Panc1 (cell line): Measurements from ENCODE around the gene OGFRL1. TPM values are rescaled to one million over a fixed set of nuclear protein-coding genes. Genes with fewer than 3 reads are reported as not detected.

Source experiments
- ATAC-seq: fragments of 200-7000 bp; cut with Tn5 transposase; 2 replicates; pipeline ENCODE4 v1.9.1; 2020; ENCODE audit warnings: mild to moderate bottlenecking, moderate library complexity
- BruUV-seq: library from RNA; stranded (reverse); fragments of 400-500 nt; replicated peaks from 2 replicates; lab custom pipeline; 2021; lab: Mats Ljungman, UMichigan
- CTCF ChIA-PET: fragments of 300-600 bp; sonication (Branson Sonifier 250); formaldehyde crosslinking; loops from one replicate; lab custom pipeline; 2022; ENCODE audit warnings: antibody characterized with exemption; lab: Charles Lee
- POLR2A ChIA-PET: fragments of 300-600 bp; sonication (Branson Sonifier 250); formaldehyde crosslinking; loops from one replicate; lab custom pipeline; 2022; ENCODE audit warnings: antibody characterized with exemption; lab: Charles Lee
- DNase-seq: peaks from one replicate; pipeline ENCODE4 v3.0.0-alpha.2; 2010; ENCODE audit warnings: low read depth, low spot score
- H3K27ac ChIP-seq: 2 replicates; pipeline ENCODE4 v1.5.1; 2011; ENCODE audit warnings: mild to moderate bottlenecking, low read length, inconsistent platforms
- H3K27me3 ChIP-seq: fragments of 200-500 bp; sonication (Bioruptor generic); 2 replicates; pipeline ENCODE4 v1.6.0; 2014; ENCODE audit warnings: low read length, inconsistent platforms; ENCODE audit not compliant: control insufficient read depth, insufficient read depth
- H3K36me3 ChIP-seq: fragments of 200-500 bp; sonication (Bioruptor generic); 2 replicates; pipeline ENCODE4 v1.5.1; 2014; ENCODE audit warnings: inconsistent platforms, mild to moderate bottlenecking, low read length, moderate library complexity; ENCODE audit not compliant: control insufficient read depth, insufficient read depth
- H3K4me1 ChIP-seq: 2 replicates; pipeline ENCODE4 v1.5.1; 2011; ENCODE audit warnings: inconsistent platforms, mild to moderate bottlenecking, low read length, moderate library complexity; ENCODE audit not compliant: control insufficient read depth, insufficient read depth
- H3K4me3 ChIP-seq, 2 experiments: 2 replicates each; pipeline ENCODE4 v1.5.1; 2011 to 2012; ENCODE audit warnings: low read depth in 2 of 2, low read length in 2 of 2, mild to moderate bottlenecking in 2 of 2, inconsistent platforms in 1 of 2, moderate library complexity in 1 of 2
- H3K9me3 ChIP-seq: fragments of 200-500 bp; sonication (Bioruptor generic); 2 replicates; pipeline ENCODE4 v1.5.1; 2014; ENCODE audit warnings: low read depth, mild to moderate bottlenecking, inconsistent platforms, low read length, moderate library complexity; ENCODE audit not compliant: control insufficient read depth, insufficient read depth
- CTCF ChIP-seq: fragments of 450-650 bp; IDR thresholded peaks from 2 replicates; pipeline ENCODE4 v1.5.1; 2017; ENCODE audit warnings: mild to moderate bottlenecking
- POLR2AphosphoS5 ChIP-seq: IDR thresholded peaks from 2 replicates; pipeline ENCODE4 v1.6.1; 2012; ENCODE audit warnings: mild to moderate bottlenecking, low read depth, low read length, moderate library complexity
- REST ChIP-seq, 2 experiments: IDR thresholded peaks; 2 replicates each; pipeline ENCODE4 v1.6.1; 2011 to 2012; ENCODE audit warnings: low read depth in 2 of 2, control low read depth in 1 of 2, low read length in 1 of 2, mild to moderate bottlenecking in 1 of 2, moderate library complexity in 1 of 2; ENCODE audit not compliant: insufficient read depth in 1 of 2
- SIN3A ChIP-seq: IDR thresholded peaks from 2 replicates; pipeline ENCODE4 v1.6.1; 2012; ENCODE audit warnings: low read depth, mild to moderate bottlenecking, low read length, moderate library complexity, borderline replicate concordance; ENCODE audit not compliant: insufficient read depth
- TCF7L2 ChIP-seq: IDR thresholded peaks from 2 replicates; pipeline ENCODE4 v1.6.1; 2011; ENCODE audit warnings: mild to moderate bottlenecking, low read depth, low read length, inconsistent platforms
- in situ Hi-C: cut with HindIII; loops from 2 replicates; pipeline ENCODE4 v1.10.0; 2016; ENCODE audit warnings: low sequenced_read_pairs, low pct_unique_long_range_greater_than_20kb
- intact Hi-C: fragments of 100-400 bp; cut with micrococcal nuclease; formaldehyde crosslinking; loops from one replicate; pipeline ENCODE4 v1.10.0; 2022; ENCODE audit not compliant: unreplicated experiment
- total RNA-seq: library from RNA; stranded (reverse); gene quantifications from one replicate; pipeline ENCODE4 v1.2.1, GENCODE V29; 2021; ENCODE audit not compliant: unreplicated experiment

The OGFRL1 gene
- total RNA-seq, 1 experiment from 2014 or later = 17.2 TPM

- DNase-seq (no peak), ATAC-seq (peak; percentile 62)
- intact Hi-C loops = no loop called here
- ChIA-PET POLR2A (interaction anchor here (0.6 kb wide), 1 partner anchor 91 kb away, joined by 16 read pairs; no protein-coding TSS in a partner anchor), CTCF (interaction anchor here (0.7 kb wide), 1 partner anchor 179 kb away, joined by 4 read pairs; no protein-coding TSS in a partner anchor)
- in situ Hi-C loops = no loop called here
- H3K9me3 ChIP-seq = no peaks in the 10 kb centered on the region
- no TSS peak for BruUV-seq
- peak overlapping the region; percentile 79 for H3K27ac ChIP-seq
- H3K4me1 ChIP-seq = peaks cover 21% of the 10 kb centered on the region
- TF ChIP-seq TCF7L2 (no peak), CTCF (no peak; the same call in 1 of the 2 replicates), POLR2AphosphoS5 (no peak), SIN3A (no peak)
- H3K36me3 ChIP-seq = 0 out of 2 replicates have a peak, but pooled peaks cover 2% of the 10 kb centered on the region
- H3K4me3 ChIP-seq = peak overlapping the region; percentile 67 to 75
- no peaks in the 10 kb centered on the region for H3K27me3 ChIP-seq
Observed at GRCh38 chr6:71289039-71289801, 609 bp downstream of the OGFRL1 start.

GRCh38 chr6:71289802-71290175 lies 1.2 kb downstream of the OGFRL1 start:
- DNase-seq (no peak), ATAC-seq (no peak)
- Histone ChIP-seq H3K27ac (peak overlapping the region; percentile 79), H3K36me3 (0 out of 2 replicates have a peak, but pooled peaks cover 2% of the 10 kb centered on the region), H3K9me3 (no peaks in the 10 kb centered on the region), H3K27me3 (no peaks in the 10 kb centered on the region), H3K4me1 (peaks cover 21% of the 10 kb centered on the region), H3K4me3 (peak overlapping the region; percentile 67 to 75)
- in situ Hi-C loops (no loop called here), intact Hi-C loops (no loop called here)
- TF ChIP-seq SIN3A (no peak), REST (IDR thresholded peaks at IDR 0.05; ENCODE audit: insufficient read depth in 1 of 2, low read depth in 2 of 2, low read length in 1 of 2) (no peak), CTCF (no peak)
- BruUV-seq = no TSS peak
- ChIA-PET CTCF (no interaction called here), POLR2A (no interaction called here)
